Activated CD8-positive, alpha-beta memory T cell treated with anti-CD3 and anti-CD28 coated beads for 36 hours (primary cell): ENCODE measurements around the gene GFI1. TPM values are rescaled to one million over a fixed set of nuclear protein-coding genes. Genes with fewer than 3 reads are reported as not detected.

Experiments
- CTCF ChIA-PET: fragments of 350-600 bp; sonication (Branson Sonifier 250); formaldehyde crosslinking; loops from one replicate; lab custom pipeline; 2021; ENCODE audit warnings: antibody characterized with exemption; lab: Charles Lee
- POLR2A ChIA-PET: fragments of 350-600 bp; sonication (Branson Sonifier 250); formaldehyde crosslinking; loops from one replicate; lab custom pipeline; 2021; ENCODE audit warnings: antibody characterized with exemption; lab: Charles Lee
- total RNA-seq, 2 experiments: library from RNA; stranded (reverse); gene quantifications; one replicate each; pipeline ENCODE4 v1.2.3, GENCODE V29; 2021

The GFI1 gene
- total RNA-seq, 2 experiments from 2014 or later: 71.0 to 74.4 TPM

DNA sequence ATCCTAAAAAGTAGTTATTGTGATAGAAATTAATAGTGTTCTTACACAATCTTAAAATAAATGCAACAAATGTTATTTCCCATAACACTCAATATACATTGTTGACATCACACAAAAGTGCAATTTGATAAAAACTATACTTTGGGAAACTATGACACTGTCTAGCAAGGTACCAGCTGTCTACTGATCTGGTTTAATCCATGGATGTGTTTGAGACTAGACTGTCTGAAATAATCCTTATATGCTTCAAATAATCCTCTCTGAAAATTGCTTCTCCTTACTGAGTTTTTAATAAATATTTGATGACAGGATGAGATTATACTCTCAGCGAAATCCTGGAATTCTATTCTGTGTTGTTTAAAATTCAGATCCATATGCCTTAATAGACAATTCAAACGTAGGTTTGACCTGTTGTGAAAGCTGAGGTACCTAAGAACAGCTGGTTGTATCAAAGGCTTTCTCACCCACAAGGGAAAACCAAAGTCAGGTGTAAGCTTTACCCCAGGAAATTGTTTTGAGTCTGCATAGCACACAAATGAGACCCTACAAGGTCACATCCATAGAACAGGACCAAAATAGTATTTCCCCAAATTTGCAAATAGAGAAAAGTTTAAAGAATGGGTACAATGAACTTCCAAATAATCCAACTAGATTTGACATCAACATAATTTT is 8.8 kb upstream of the GFI1 start:
- POLR2A ChIA-PET: no interaction called here

DNA sequence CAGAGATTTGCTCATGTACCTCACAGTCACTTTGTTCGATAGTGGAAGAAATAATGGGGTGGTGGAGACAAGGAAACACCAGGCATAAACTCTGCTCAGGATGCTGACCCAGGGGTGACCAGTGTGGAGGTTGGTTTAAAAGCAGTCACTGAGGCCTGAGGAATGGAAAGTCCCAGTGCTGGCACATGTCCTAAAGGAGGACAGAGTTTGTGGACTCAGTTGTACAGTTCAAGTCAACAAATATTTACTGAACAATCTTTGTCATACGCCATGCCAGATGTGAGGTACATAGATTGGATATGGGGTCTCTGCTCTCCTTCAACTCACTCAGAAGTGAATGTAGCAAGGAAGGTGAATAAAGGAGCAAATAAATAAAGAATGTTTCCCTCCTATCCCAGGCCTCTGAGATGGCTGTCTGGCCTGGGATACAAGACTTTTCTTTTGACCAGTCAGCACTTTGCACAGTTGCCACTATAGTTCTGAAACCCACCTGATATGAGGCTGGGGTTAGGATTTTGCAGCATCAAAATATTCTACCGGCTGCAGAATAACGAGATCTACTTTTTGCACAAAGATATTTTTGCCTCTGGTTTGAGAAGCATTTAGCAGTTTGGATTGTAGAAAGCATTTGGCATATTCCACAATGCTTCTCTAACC is 7.9 kb upstream of the GFI1 start:
- CTCF ChIA-PET: no interaction called here
- POLR2A ChIA-PET: no interaction called here

More for the DNA sequence above, 8.8 kb upstream of the GFI1 start:
- CTCF ChIA-PET: interaction anchor here (0.6 kb wide), 1 partner anchor 39 kb away, joined by 3 read pairs; no protein-coding TSS in a partner anchor

DNA sequence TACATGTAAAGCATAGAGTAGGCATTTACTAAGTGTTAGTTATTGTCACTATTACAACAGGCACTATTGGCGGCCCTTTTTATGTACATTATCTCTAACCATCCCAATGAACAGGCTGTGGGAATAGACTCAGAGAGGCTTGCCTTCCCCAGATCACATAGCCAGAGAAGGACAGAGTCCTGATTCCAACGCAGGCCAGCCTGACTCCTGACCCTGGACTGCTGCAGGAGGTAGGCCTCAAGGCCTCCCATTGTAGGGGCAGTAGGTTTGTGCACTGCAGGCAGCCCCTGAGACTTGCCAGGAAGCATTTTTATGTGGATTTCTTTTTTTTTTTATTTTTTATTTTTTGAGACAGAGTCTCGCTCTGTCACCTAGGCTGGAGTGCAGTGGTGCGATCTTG is 6.4 kb upstream of the GFI1 start:
- ChIA-PET POLR2A (no interaction called here), CTCF (no interaction called here)

DNA sequence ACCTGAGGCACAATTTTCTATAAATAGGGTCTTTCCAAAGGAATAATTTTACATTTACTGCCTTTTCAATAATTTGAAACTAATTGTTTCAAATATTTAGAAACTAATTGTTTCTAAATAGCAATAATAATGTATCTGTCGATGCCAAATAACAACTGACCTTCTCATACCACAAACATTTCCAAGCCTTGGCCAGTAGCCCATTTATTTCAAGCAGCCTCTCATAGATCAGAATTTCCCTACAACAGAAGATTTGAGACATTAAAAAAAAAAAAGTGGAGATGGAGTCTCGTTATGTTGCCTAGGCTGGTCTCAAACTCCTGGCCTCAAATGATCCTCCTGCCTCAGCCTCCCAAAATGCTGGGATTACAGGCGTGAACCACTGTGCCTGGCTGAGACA is 2.1 kb upstream of the GFI1 start:
- ChIA-PET POLR2A (interaction anchor here (0.6 to 0.7 kb wide), 2 partner anchors 95 to 176 kb away, joined by 4 read pairs; no protein-coding TSS in a partner anchor), CTCF (interaction anchor here (0.6 to 0.7 kb wide), 2 partner anchors 52 to 117 kb away, joined by 3 read pairs; no protein-coding TSS in a partner anchor)

DNA sequence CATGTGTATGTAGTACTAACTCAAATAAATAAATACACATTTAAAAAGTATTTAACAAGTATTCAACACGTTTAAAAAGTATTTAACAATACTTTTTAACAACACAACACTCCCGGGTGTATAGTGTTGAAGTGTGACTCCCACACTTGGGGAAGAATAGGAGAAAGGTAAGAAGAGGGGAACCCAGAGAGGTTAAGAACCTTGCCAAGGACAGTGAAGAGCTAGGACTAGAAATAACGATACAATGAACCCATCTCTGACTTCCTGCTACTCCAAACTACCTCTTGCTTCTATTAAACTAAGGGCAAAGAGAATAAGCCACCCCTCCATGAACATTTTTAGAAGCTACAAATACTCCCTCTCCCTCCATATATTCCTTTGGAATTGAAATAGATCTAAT is 1.7 kb upstream of the GFI1 start:
- CTCF ChIA-PET: interaction anchor here (4.1 kb wide), 1 partner anchor 177 kb away, joined by 15 read pairs; no protein-coding TSS in a partner anchor
- POLR2A ChIA-PET: no interaction called here

DNA sequence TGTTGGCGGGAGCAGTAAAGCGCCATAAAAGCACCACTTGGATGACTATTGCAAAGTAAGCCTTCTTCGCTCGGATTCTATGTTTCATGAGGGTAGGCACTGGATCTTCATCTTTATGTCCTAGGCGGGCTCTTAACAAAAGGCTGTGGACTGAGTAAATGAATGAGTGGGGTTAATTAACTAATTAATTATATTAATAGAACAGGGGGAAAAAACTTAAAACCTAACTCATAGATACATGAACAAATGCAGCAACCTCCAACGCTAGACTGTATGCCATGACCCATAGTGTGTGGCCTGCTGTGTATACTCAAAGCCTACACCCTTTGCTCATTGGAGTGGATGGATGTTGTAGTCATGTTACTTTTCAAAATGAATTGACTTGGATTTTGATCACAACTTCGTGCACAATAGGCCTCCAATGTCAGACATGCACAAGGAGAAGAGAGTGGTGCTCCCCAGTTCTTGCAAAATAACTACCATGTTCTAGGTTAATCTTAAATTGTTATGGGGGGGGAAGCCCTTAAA is 417 bp upstream of the GFI1 start:
- ChIA-PET POLR2A (interaction anchor here (1.0 to 4.1 kb wide), 8 partner anchors 11 to 475 kb away, joined by 3 to 62 read pairs (median 10); no protein-coding TSS in a partner anchor), CTCF (interaction anchor here (0.8 to 4.1 kb wide), 10 partner anchors 9 to 176 kb away, joined by 3 to 32 read pairs (median 6); no protein-coding TSS in a partner anchor)

DNA sequence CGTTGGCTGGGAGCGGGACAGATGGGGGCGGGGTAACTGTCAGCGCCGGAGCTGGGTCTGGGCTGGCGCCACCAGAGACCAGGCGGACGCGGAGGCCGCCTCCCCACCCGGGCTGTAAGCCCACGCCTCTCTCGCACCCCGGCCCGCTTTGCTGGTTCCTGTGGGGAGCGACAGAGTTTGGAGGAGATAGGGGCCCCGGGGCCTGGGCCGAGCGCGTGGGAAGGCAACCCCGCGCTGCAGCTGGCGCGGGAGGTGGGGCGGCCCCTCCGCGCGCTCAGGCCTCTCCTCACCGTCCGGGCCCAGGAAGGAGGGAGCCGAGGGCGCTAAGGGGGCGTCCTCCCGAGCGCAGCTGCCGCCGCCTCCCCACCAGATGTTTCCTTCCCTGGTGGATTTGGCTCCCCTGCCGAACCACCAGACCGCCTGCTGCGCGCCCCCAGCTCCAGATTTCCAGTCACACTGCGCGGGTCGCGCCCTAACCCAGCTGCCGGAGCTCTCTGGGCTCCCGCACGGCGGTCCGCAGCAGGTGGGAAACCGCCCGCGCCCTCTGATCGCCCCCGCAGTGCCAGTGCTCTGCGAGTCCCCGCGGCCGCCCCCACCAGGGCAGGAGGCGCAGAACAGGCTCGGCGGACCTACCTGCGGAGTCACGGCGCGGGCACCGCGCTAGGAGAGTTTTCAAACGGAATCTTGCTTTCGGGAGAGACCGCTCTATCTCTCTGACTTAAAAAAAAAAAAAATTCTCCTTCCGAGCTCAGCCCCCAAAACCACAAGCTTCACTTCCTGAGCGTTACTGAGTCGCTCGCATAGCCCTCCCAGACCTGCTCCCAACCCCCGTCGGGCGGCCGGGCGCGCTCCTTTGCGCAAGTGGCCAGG is 1.1 kb downstream of the GFI1 start:
- ChIA-PET POLR2A (interaction anchor here (0.6 to 4.1 kb wide), 12 partner anchors 11 to 686 kb away, joined by 3 to 62 read pairs (median 6); no protein-coding TSS in a partner anchor), CTCF (interaction anchor here (0.9 to 4.1 kb wide), 15 partner anchors 9 to 183 kb away, joined by 3 to 32 read pairs (median 5); no protein-coding TSS in a partner anchor)

DNA sequence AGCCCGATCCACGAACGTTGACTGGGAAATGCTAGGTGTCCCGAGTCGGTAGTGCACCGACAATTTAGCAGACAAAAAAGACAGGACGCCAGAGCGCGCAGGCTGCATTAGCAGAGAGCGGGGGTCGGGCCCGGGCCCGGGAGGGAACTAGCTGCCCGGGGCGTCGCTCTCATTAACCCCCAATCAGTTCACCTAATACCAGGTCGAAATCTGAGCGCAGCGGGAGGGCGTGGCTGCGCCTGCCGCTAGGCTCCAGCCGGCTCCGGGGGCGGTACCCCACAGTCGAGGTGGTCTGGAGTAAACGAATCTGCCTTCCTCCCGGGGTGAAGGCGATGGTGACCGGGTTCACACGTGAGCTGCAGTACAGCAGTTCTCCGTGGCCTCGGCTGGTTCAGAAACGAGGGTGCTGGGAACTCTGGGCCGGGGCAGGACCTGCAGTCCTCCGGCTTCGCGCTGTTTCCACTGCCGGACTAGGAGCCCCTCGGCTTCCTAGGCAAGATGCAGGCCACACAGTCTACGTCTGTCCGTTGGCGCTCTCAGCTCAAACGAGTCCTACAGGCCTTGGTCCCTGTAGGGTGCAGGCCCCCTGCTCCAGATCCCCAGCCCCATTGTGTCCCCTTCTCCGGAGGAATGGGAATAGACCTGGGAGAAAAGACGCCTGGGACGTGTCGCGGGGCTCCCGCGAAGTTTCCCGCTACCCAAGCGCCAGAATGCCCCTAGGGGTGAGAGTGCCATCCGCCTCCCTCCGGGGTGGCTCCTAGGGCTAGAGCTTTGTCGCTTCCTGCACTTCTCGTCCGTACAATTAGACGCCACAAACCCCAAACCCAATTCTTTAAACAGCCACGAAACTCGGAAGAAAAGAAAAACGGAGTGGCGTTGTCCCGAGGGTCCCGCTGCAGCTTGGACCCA is 2.0 kb downstream of the GFI1 start:
- ChIA-PET POLR2A (interaction anchor here (0.6 to 4.1 kb wide), 13 partner anchors 10 to 860 kb away, joined by 3 to 62 read pairs (median 4); no protein-coding TSS in a partner anchor), CTCF (interaction anchor here (0.9 to 4.1 kb wide), 13 partner anchors 9 to 182 kb away, joined by 3 to 32 read pairs (median 5); no protein-coding TSS in a partner anchor)

DNA sequence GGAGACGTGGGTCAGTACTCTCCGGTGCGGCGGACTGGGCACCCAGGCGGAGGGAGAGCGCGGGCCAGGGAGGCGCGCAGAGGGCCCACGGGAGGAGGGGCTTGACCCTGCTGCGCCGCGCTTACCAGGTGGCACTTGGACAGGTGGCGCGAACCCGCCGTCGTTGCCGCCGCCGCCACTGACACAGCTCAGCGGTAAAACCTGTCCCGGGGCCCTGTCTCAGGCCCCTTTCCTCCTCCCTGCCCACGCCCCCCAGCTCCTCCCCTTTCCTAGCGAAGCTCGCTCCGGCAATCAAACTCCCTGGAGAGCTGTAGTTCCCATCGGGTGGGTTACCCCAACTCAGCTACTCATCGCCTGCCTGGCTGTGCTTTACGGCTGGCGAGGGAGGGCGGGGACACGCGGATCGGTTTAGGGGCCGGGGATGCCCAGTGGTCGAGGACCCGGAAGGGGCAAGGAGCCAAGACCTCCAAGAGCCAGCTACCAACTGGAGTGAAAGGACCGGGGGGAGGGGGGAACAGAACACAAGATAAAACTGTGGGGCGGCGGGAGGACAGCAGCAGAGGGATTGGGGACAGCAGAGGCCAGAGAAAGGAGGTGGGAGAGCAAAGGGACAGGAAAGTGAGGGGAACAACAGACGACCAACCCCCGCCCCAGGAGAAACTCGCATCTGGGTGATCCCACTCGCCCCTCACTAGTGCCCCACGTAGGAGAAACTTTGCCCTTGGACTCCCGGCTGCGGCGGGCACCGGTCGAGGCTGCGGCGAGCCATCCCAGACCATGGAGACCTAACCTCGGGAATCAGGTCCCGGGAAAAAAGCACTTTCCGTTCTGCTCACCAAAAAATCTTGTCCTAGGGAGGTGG is 2.9 kb downstream of the GFI1 start:
- ChIA-PET CTCF (interaction anchor here (0.7 to 3.6 kb wide), 7 partner anchors 9 to 169 kb away, joined by 3 to 13 read pairs (median 6); no protein-coding TSS in a partner anchor), POLR2A (interaction anchor here (0.6 to 4.1 kb wide), 9 partner anchors 10 to 174 kb away, joined by 3 to 62 read pairs (median 8); no protein-coding TSS in a partner anchor)

DNA sequence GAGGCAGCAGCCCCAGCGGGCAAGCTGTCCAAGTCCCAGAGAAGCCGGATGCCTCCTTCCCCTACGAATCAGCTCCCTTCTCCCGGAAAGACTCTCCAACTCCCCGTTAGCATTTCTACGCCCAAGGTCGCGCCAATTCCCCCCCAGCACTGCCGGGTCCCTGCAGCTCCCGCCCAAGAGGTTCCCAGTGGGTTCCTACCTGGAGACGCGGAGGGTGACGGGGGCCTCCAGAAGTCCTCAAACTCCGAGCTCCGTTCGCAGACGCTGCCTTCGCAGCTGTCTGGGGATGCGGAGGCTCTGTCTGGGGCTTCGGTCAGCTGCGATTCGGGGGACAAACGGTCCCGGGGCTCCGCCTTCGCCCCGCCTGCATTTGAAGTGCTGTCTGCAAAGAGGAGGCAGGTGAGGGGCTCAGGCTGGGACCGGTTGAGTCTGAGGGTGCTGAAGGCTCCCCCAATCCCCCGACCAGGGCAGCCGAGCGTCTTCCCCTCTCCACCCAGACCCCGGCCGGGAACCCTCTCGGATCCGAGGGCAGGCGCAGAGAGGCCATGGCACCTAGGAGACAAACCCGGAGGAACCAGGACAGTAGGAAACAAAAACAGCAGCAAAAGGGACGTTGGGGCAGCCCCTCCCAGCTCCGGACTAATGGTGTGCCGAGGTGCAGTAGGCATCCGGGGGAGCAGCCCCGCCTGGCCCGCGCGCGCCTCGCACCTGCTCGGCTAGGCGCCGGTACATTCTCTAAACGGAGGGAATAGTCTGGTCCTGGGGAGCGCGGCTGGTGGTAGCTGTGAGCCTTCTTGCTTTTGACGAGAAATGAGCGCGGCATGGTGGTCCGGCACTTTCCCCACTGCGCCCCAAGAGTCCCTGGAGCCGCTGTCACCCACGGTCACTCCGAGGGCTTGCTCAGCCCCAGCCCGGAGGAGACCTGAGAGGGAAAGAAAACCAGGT is 3.8 kb downstream of the GFI1 start:
- CTCF ChIA-PET: interaction anchor here (0.7 to 3.6 kb wide), 7 partner anchors 8 to 349 kb away, joined by 3 to 12 read pairs (median 4); partner anchors contain the start of gene RPL5
- POLR2A ChIA-PET: interaction anchor here (0.6 to 4.1 kb wide), 9 partner anchors 9 to 931 kb away, joined by 3 to 62 read pairs (median 8); no protein-coding TSS in a partner anchor

DNA sequence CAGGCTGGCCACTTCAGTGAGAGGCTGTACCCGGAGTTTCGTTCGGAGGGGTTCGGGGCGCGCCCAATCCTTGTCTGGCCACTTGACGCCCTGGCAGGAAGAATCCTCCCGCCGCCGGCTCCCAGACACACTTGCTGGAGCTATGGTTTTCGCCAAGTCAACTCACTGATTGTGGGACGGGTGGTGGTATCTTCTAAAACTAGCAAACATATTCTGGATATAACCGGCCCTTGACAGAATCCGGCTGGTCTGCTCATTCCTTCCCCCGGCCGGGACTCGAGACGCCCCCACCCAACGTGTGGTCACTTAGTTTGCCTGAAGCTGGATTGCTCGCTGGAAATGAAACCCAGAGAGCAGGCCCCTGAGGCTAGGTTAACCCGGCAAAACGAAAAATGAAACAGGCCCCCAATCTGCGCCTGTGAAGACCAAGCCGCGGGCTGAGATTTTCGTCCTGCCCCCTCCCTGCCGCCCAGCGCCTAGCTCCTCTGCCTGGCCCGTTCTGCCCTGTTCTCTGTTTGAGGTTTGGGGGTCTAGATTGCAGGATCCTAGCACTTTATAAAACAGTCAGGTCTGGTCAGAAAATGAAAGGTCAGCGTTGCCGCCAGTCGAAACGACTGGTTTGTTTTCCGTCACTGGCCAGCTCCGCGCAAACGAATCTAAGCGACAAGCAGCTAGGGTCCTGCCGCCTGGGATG is 4.6 kb downstream of the GFI1 start:
- ChIA-PET CTCF (interaction anchor here (0.7 to 3.6 kb wide), 6 partner anchors 8 to 350 kb away, joined by 3 to 12 read pairs (median 4); partner anchors contain the start of gene RPL5), POLR2A (interaction anchor here (0.6 to 2.5 kb wide), 5 partner anchors 8 to 930 kb away, joined by 3 to 17 read pairs (median 8); no protein-coding TSS in a partner anchor)

DNA sequence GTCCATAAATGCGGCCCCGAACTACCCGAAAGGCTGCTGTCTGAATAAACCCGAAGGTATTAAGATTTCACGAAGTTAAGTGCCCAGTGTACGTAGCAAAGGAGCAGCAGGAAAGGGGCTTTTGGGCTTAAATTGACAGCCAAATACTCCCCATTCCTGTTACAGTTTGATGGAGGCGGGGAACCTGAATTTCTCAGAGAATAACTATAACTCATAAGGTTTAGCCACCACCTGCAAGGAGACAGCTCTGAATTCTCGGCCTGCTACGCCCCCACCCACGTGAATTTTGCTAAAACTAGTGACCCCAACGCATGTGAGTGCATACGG is 5.2 kb downstream of the GFI1 start:
- ChIA-PET POLR2A (no interaction called here), CTCF (interaction anchor here (1.5 to 3.6 kb wide), 2 partner anchors 57 to 115 kb away, joined by 5 to 12 read pairs; no protein-coding TSS in a partner anchor)

DNA sequence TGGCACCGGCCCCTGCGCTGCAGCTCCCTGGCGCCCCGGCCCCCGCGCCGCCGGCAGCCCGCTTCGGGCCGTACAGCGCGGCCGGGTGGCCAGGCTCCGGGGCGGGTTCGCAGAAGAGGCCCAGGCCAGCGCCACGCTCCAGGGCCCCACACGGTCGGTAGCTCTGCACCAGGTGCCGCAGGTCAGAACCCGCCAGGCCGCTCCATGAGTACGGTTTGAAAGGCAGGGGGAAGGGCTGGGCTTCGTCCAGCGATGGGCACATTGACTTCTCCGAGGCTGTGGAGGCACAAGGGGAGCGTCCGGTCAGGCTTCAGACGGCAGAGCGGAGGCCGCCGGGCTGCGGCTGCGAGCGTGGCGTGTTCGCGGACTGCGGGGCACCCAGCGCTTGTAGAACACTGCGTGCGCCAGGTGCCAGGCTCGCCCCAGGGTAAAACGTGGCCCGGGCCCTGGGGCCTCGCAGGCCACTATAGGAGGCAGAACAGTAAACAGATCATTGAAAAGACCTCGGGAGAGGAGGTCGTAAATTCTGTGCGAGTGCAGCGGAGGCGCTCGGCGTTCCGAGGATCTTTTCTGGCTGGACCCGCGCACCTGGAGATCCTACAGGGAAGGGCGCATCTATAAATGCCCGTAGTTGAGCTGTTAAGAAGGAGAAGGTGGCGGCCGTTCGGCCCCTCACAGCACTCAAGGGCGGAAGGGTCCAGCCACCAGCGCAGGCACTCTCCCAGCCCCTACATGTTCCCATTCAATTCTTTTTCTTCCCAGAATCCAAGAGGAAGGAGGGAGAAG is 5.7 kb downstream of the GFI1 start:
- POLR2A ChIA-PET: no interaction called here
- CTCF ChIA-PET: interaction anchor here (0.6 to 3.6 kb wide), 2 partner anchors 19 to 57 kb away, joined by 6 to 12 read pairs; no protein-coding TSS in a partner anchor
